Gastrocnemius medialis (tissue), 4 donors: ENCODE results near the gene MTMR1.

Experiments
- CTCF ChIP-seq, 5 experiments: fragments of 450-650 bp in 3 of 5; fragments of 200-600 bp in 2 of 5; sonication (generic) in 2 of 5; IDR thresholded peaks in 4 of 5; conservative IDR thresholded peaks in 1 of 5; 1 replicate in 4 of 5; 2 replicates in 1 of 5; pipeline ENCODE4 v1.5.1; 2016 to 2019; ENCODE audit warnings: antibody characterized with exemption in 5 of 5, mild to moderate bottlenecking in 3 of 5, moderate library complexity in 3 of 5
- POLR2A ChIP-seq, 2 donors: fragments of 450-650 bp; IDR thresholded peaks; one replicate each; pipeline ENCODE4 v1.6.1; 2017; ENCODE audit warnings: antibody characterized with exemption in 2 of 2, mild to moderate bottlenecking in 2 of 2, moderate library complexity in 2 of 2

GRCh38 chrX:150692296-150692695 is 900 bp upstream of the MTMR1 start:
- TF ChIP-seq POLR2A (IDR thresholded peaks at IDR 0.05): no peak
- TF ChIP-seq CTCF (IDR thresholded peaks at IDR 0.05 in 4 of 5, conservative IDR thresholded peaks at IDR 0.05 in 1 of 5): no peak
